Esophagus muscularis mucosa (tissue), 4 donors: Measurements from ENCODE around the gene UBE2E3.

Source experiments
- CTCF ChIP-seq, 3 experiments: fragments of 200-600 bp in 2 of 3; fragments of 450-650 bp in 1 of 3; sonication (generic) in 2 of 3; IDR thresholded peaks; one replicate each; pipeline ENCODE4 v1.5.1; 2017 to 2019; ENCODE audit warnings: antibody characterized with exemption in 3 of 3, mild to moderate bottlenecking in 2 of 3, moderate library complexity in 1 of 3
- EP300 ChIP-seq: sonication (generic); formaldehyde crosslinking; IDR thresholded peaks from one replicate; pipeline ENCODE4 v1.6.1; 2017; ENCODE audit warnings: antibody characterized with exemption
- POLR2A ChIP-seq: fragments of 450-650 bp; IDR thresholded peaks from one replicate; pipeline ENCODE4 v1.6.1; 2017; ENCODE audit warnings: antibody characterized with exemption, moderate library complexity, mild to moderate bottlenecking, low read depth
- POLR2AphosphoS5 ChIP-seq, 2 donors: sonication (generic); formaldehyde crosslinking; IDR thresholded peaks; one replicate each; pipeline ENCODE4 v1.6.1; 2017; ENCODE audit warnings: antibody characterized with exemption in 2 of 2

- TF ChIP-seq CTCF (IDR thresholded peaks at IDR 0.05) (no peak), EP300 (no peak), POLR2AphosphoS5 (IDR thresholded peaks at IDR 0.05) (no peak), POLR2A (no peak)
These were observed 9.9 kb downstream of the UBE2E3 start for GRCh38 chr2:180990337-180990736.
